OCI-LY3 (cell line): ENCODE results near the gene NUP62.

ENCODE experiments used
- CTCF ChIP-seq: fragments of 200-600, 300-600 bp; sonication (generic); IDR thresholded peaks from 2 replicates; pipeline ENCODE4 v1.5.1; 2014; ENCODE audit warnings: antibody characterized with exemption, low read length, low read depth
- EZH2phosphoT487 ChIP-seq: fragments of 200-600 bp; shearing (Covaris generic); IDR thresholded peaks from 2 replicates; pipeline ENCODE4 v1.6.1; 2018; ENCODE audit warnings: antibody characterized with exemption, mixed run types, low read depth

GRCh38 chr19:49863935-49864320, 65.4 kb downstream of the NUP62 start:
- TF ChIP-seq CTCF (no peak), EZH2phosphoT487 (no peak)
